GM19099 (cell line): ENCODE measurements around the gene HIRIP3.

Experiments used
- POLR2A ChIP-seq: IDR thresholded peaks from 3 replicates; pipeline ENCODE4 v1.6.1; 2011; ENCODE audit warnings: low read depth; ENCODE audit not compliant: insufficient read length; ENCODE audit errors: extremely low read depth

Gene HIRIP3

GRCh38 chr16:30023586-30023985 lies 28.2 kb upstream of the HIRIP3 start:
- TF ChIP-seq POLR2A: no peak

GRCh38 chr16:30022887-30023286 lies 27.5 kb upstream of the HIRIP3 start, which contains the start of gene C16orf92:
C16orf92 (plus strand) TSS chr16:30023198; CDS start chr16:30023341, 143 bp downstream.
- no peak for TF ChIP-seq POLR2A

GRCh38 chr16:30018731-30019158 lies 23.3 kb upstream of the HIRIP3 start:
- no peak for TF ChIP-seq POLR2A

GRCh38 chr16:30017277-30017656 lies 21.9 kb upstream of the HIRIP3 start:
- no peak for TF ChIP-seq POLR2A

DNA sequence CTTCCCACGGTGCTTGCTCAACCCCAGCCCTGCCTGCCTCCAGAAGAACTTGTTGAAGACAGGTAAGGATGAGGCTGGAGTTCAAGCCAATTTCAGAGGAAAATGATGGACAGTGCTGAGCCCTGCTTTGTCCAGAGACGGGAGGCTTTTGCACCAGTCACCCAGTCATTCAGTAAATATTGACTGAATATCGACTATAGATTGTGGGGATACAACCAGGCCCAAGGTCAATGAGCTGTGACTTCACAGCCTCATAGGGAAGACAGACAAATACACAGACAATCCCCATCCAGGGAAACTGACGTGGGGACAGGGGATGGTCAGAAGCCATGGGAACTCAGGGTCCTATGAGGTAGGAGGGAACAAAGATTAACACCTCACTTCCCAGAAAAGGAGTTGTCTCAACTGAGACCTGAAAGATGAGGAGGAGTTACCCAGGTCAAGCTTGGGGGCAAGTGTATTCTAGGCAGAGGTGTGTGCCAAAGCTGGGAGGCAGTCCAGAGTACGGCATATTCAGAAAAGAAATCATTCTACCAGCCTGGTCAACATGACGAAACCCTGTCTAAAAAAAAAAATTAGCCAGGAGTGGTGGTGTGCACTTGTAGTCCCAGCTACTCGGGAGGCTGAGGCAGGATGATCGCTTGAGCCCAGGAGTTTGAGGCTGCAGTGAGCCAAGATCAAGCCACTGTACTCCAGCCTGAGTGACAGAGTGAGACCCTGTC lies 21.3 kb upstream of the HIRIP3 start:
- TF ChIP-seq POLR2A: no peak

GRCh38 chr16:30011714-30012504 lies 16.5 kb upstream of the HIRIP3 start:
- TF ChIP-seq POLR2A: no peak

DNA sequence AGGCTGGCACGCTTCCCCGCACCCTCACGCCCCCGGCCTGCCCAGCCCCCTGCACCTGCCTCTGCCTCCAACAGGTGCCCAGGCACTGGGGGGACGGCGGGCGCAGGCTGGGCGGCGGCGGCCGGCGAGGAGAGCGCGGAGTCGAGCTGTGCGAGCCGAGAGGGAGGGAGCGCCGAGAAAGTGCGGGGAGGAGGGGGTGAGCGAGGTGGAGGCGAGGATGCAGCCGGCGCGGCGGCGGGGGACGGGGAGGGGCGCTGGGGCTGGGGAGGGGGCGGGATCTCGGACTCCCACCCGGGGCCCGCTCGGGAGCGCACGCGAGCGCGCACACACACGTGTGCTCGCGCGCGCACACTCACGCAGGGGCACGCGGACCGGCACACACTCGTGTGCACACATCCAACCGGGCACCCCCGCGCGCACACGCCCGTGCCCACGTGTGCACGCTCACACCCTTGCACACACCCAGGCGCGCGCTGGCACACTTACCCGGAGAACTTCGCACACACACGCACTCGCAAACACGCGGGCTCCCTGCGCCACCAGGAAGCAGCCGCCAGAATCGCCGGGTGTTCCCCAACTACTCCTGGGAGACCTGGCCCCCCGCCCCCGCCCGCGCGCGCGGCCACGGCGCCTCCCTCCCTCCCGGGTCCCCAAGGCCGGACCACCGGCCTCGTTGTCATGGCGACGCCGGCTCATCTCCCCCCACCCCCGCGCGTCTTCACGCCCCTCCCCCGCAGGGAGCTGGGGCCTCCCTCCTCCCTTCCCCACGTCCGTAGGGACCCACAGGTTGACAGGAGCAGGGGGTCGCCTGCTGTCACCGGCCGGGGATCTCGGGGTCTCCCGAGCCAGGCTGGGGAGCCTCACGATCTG lies 15.7 kb upstream of the HIRIP3 start, which contains the start of gene DOC2A:
TSS of gene DOC2A (minus strand) at position 184 of the 870 bp plus-strand sequence. CDS start 805 bp downstream, outside the sequence.
- no peak for TF ChIP-seq POLR2A

DNA sequence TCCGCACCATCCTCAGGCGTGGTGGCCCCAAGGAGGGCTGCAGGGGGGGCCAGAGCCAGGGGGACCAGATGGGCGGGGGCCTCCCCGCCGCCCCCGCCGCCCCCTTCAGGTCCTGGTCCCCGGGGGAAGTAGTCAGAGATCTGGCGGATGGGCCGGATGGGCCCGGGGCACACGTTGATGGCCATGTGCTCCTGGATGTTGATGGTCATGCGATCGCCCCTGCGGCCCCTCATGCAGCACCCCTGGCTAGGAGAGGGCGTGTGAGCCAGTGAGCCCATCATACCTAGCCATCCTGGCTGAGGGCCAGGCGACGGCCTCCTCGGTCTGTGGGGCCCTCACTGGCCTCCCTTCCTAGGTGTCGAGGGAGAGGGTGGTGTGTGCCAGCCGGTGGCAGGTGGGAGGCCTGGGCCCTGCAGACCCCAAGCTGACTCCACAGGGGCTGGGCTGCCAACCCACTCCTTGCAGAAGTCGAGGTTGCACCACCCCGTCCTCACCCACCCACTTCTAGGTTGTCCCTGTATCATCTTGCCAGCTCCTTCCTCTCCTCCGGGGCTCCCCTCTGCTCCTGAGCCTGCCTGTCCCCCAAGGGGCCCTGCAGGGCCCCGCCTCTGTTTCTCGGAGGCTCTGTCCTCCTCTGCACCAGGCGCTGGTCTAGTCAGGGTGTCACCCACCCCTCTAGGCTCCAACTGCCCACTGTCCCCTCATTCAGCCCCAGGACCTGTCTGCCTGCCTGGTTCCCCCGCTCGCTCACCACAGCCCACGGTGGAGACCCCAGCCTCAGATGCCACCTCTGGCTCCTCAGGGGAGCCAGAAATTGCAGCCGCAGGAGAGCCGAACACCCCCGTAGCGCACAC lies 14.8 kb upstream of the HIRIP3 start:
- no peak for TF ChIP-seq POLR2A

DNA sequence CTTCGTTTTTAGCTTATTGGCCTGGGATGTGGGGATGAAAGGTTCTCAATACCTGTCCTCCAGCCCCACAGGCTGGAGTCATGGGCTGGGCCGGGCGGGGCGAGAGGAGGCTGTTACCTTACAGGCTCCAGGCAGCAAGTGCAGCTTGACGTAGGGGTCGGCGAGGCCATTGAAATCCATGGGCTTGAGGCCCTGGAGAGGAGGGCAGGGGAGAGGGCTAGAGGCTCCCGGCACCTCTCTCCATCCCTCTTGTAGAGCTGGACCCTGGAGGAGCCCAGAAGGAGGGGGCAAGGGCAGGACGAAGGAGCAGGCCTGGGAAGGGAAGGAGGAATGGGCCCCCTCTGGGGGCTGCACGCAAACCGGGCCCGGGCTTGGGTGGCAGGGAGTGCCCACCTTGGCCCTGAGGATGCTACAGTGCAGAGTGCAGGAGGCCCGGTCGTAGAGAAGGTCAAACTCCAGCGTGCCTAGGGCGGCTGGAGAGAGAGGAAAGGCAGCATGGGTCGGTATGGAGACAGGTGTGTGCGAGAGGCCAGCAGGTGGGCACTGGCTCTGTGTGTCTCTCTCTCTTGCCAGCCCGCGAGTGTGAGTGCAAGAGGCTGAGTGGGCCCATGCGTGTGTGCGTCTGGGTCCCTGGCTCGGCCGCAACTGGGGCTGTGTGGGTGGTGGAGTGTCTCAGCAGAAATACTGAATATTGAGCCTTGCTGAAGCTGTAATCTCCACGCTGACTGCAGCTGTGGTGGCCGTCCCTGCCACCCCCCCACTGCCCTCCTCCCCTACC lies 13.9 kb upstream of the HIRIP3 start:
- no peak for TF ChIP-seq POLR2A

- no peak for TF ChIP-seq POLR2A
Measured at GRCh38 chr16:30007378-30007895, 12.0 kb upstream of the HIRIP3 start.

DNA sequence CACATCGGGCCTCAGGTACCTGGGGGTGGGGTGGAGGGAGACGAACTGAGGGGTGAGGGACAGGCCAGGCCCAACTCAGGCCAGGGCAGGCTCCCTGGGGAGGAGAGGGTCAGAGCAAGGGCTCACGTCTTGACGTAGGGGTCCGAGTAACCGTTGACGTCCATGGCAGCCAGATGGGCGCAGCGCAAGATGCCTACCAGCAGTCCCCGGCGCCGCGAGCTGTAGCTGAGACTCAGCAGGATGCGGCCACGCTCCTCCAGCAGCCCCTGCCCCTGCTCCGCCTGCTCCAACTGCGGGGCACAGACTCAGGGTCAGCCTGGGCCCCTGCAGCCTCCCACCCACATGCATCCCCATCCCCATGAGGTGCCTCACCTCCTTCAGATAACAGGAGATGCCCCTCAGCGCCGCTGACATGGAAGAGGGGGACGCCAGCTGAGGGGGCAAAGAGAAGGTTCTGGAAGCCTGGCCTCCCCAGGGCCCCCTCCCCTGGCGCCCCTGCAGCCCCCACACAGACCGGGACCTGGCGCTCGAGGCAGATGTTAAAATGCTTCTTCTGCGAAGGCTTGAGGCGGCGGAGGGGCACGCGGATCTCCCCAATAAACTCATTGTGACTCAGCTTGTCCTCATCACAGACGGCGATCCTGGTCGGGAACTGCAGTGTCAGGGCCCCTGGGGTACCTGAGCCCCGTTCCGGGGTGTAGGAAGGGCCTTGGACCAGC lies 11.4 kb upstream of the HIRIP3 start:
- TF ChIP-seq POLR2A: no peak

DNA sequence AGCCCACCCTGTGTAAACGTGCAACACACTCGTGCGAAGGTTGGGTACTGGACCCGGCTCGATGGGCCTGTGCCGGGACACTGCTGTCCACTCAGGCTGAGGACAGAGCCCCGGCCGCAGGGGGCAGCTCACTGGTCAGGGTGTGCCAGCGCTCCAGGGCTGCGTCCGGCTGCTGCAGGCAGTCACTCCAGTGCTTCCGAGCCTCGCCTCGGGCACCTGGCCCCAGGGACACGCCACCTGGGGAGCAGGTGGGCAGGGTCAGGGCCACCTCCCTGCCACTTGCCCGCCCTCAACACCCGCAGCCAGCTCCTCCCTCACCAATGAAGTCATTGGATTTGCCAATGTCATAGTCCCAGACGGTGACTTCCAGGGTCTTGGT lies 10.7 kb upstream of the HIRIP3 start:
- no peak for TF ChIP-seq POLR2A
